A549 (cell line): ENCODE measurements around the gene VASN.

Source experiments
- CEBPB ChIP-seq, 2 experiments: fragments of >200 bp in 1 of 2; sonication (Bioruptor Twin) in 1 of 2; formaldehyde crosslinking in 1 of 2; IDR thresholded peaks; 2 replicates each; pipeline ENCODE4 v1.6.1; 2012 to 2016
- MAFK ChIP-seq: fragments of 450-650 bp; IDR thresholded peaks from 2 replicates; pipeline ENCODE4 v1.6.1; 2014; ENCODE audit not compliant: partially characterized antibody
- MYC ChIP-seq: IDR thresholded peaks from 2 replicates; pipeline ENCODE4 v1.6.1; 2012; ENCODE audit warnings: mild to moderate bottlenecking, inconsistent platforms, low read length, improper control_type of control experiment, borderline replicate concordance
- POLR2A ChIP-seq: IDR thresholded peaks from 2 replicates; pipeline ENCODE4 v1.6.1; 2012; ENCODE audit warnings: mild to moderate bottlenecking, low read length
- POLR2AphosphoS2 ChIP-seq: conservative IDR thresholded peaks from 2 replicates; pipeline ENCODE4 v1.6.1; 2012; ENCODE audit warnings: low read length, improper control_type of control experiment, inconsistent platforms
- RCOR1 ChIP-seq: fragments of 150-350 bp; IDR thresholded peaks from 2 replicates; pipeline ENCODE4 v1.6.1; 2014; ENCODE audit warnings: antibody characterized with exemption, low read length, low read depth
- RFX5 ChIP-seq: fragments of 450-650 bp; IDR thresholded peaks from 2 replicates; pipeline ENCODE4 v1.7.1; 2014; ENCODE audit warnings: antibody characterized with exemption, mild to moderate bottlenecking, moderate library complexity
- USF2 ChIP-seq: fragments of 450-650 bp; IDR thresholded peaks from 2 replicates; pipeline ENCODE4 v1.6.1; 2014; ENCODE audit warnings: antibody characterized with exemption
- TF ChIP-seq, protein P1 (sequence below): fragments of >200 bp; sonication (Bioruptor Twin); formaldehyde crosslinking; IDR thresholded peaks from 3 replicates; pipeline ENCODE4 v1.5.1; 2016

- TF ChIP-seq, protein P1, sequence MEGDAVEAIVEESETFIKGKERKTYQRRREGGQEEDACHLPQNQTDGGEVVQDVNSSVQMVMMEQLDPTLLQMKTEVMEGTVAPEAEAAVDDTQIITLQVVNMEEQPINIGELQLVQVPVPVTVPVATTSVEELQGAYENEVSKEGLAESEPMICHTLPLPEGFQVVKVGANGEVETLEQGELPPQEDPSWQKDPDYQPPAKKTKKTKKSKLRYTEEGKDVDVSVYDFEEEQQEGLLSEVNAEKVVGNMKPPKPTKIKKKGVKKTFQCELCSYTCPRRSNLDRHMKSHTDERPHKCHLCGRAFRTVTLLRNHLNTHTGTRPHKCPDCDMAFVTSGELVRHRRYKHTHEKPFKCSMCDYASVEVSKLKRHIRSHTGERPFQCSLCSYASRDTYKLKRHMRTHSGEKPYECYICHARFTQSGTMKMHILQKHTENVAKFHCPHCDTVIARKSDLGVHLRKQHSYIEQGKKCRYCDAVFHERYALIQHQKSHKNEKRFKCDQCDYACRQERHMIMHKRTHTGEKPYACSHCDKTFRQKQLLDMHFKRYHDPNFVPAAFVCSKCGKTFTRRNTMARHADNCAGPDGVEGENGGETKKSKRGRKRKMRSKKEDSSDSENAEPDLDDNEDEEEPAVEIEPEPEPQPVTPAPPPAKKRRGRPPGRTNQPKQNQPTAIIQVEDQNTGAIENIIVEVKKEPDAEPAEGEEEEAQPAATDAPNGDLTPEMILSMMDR = no peak
- TF ChIP-seq MYC = no peak
- TF ChIP-seq MAFK = no peak
- no peak for TF ChIP-seq POLR2A
- TF ChIP-seq RFX5 = no peak
- no peak for TF ChIP-seq CEBPB (IDR thresholded peaks at IDR 0.05)
- TF ChIP-seq POLR2AphosphoS2 = no peak
- TF ChIP-seq USF2 = no peak
- no peak for TF ChIP-seq RCOR1
Observed at GRCh38 chr16:4387781-4388180, 16.1 kb downstream of the VASN start.
